GM12891 (cell line): ENCODE measurements around the gene NTRK3.

Source experiments
- DNase-seq: peaks from one replicate; pipeline ENCODE4 v3.0.0; 2011; ENCODE audit warnings: low spot score; ENCODE audit not compliant: insufficient read length
- FAIRE-seq: peaks from 2 replicates; lab custom pipeline; 2011; peaks lifted over from hg19 to GRCh38; lab: Jason Lieb, UNC
- PAX5 ChIP-seq: IDR thresholded peaks from 2 replicates; pipeline ENCODE4 v1.6.1; 2011; ENCODE audit warnings: low read length, moderate library complexity, mild to moderate bottlenecking; ENCODE audit not compliant: insufficient read depth, severe bottlenecking
- POLR2A ChIP-seq: IDR thresholded peaks from 2 replicates; pipeline ENCODE4 v1.6.1; 2011; ENCODE audit warnings: low read depth, low read length, control low read depth
- POLR2AphosphoS5 ChIP-seq: IDR thresholded peaks from 2 replicates; pipeline ENCODE4 v1.6.1; 2011; ENCODE audit warnings: low read depth, low read length, control low read depth
- POU2F2 ChIP-seq: IDR thresholded peaks from 2 replicates; pipeline ENCODE4 v1.6.1; 2011; ENCODE audit warnings: low read depth, mild to moderate bottlenecking, control low read depth, low read length, moderate library complexity
- SPI1 ChIP-seq: IDR thresholded peaks from 2 replicates; pipeline ENCODE4 v1.6.1; 2011; ENCODE audit warnings: low read depth, low read length, control low read depth
- TAF1 ChIP-seq: IDR thresholded peaks from 2 replicates; pipeline ENCODE4 v1.6.1; 2011; ENCODE audit warnings: low read depth, low read length, control low read depth

NTRK3 gene

GRCh38 chr15:88057836-88058235 lies 198.7 kb downstream of the NTRK3 start:
- DNase-seq (no peak), FAIRE-seq (no peak)
- no peak for TF ChIP-seq PAX5
- no peak for TF ChIP-seq POLR2AphosphoS5
- no peak for TF ChIP-seq POU2F2
- TF ChIP-seq SPI1 = no peak
- TF ChIP-seq TAF1 = no peak
- no peak for TF ChIP-seq POLR2A

- DNase-seq = no peak
- no peak for TF ChIP-seq SPI1
- TF ChIP-seq PAX5 = no peak
- no peak for TF ChIP-seq POU2F2
- TF ChIP-seq TAF1 = no peak
- FAIRE-seq = peak; percentile 38
Measured at GRCh38 chr15:88049506-88049905, 207.0 kb downstream of the NTRK3 start.

- FAIRE-seq = no peak
- no peak for TF ChIP-seq POLR2A
- no peak for TF ChIP-seq POU2F2
- TF ChIP-seq POLR2AphosphoS5 = no peak
- no peak for TF ChIP-seq TAF1
- TF ChIP-seq SPI1 = no peak
- no peak for TF ChIP-seq PAX5
- DNase-seq = no peak
Measured at GRCh38 chr15:88048755-88049154, 207.8 kb downstream of the NTRK3 start.

DNA sequence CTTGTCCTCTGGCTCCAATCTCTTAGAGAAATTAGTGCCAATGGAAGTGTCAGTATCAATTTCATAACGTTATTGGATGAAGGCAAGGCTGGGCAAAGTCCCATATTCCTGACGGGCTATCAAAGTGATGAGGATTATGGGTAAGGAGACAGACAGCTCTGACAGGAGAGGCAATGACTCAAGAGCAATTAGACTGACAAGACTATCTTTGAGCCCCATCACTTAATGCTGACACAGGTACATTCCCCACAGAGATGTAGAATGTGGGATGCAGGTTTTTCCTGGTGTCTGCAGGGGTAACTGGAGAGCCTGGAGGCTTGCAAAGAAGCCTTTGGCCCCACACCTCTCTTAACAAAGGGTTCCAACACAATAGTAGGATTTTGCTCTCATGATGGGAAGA lies 208.3 kb downstream of the NTRK3 start:
- FAIRE-seq (no peak), DNase-seq (no peak)
- TF ChIP-seq TAF1 = no peak
- no peak for TF ChIP-seq POLR2AphosphoS5
- TF ChIP-seq PAX5 = no peak
- TF ChIP-seq POLR2A = no peak
- TF ChIP-seq POU2F2 = no peak
- no peak for TF ChIP-seq SPI1

- FAIRE-seq = no peak
- TF ChIP-seq POLR2AphosphoS5 (no peak), POLR2A (no peak), TAF1 (no peak), SPI1 (no peak), PAX5 (no peak), POU2F2 (no peak)
- DNase-seq = no peak
Measured at GRCh38 chr15:88046576-88047129, 209.9 kb downstream of the NTRK3 start.

DNA sequence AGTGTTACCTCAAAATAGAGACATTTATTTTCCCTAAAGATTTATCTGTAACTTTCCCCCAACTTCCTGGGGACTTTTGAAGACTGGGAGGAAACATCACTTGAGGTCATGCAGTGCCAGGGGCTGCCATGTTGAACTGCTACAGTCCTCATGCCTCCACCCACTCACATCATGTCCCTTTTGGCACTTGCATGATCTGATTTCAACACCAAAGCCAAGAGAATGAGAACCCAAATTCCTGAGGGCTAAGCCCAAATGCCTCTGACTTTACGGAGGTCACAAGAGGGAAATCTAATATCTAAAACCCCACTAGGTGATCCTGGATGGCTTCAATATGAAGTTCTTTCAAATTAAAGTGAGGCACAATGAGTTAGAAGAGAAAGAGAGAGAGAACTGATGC lies 213.1 kb downstream of the NTRK3 start:
- DNase-seq = no peak
- TF ChIP-seq POU2F2 = no peak
- no peak for TF ChIP-seq TAF1
- no peak for TF ChIP-seq PAX5
- TF ChIP-seq POLR2A = no peak
- TF ChIP-seq POLR2AphosphoS5 = no peak
- no peak for TF ChIP-seq SPI1

DNA sequence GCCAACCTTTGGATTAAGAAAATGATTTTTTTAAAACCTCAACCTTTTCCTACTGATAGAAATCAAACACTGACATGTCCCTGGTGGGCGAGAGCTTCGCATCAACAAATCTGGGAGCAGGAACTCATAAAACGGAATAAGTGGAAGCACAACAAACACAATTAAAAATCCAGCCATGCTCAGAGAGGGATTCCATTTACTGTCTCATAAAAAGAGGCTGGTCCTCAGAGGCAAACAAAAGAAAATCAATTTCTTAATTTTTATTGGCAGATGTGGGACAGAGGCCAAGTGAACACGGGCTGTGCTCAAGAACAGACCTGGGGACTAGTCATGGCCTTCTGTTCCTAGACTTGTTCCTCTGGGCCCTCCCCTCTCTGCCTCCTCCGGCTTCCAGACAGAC lies 214.5 kb downstream of the NTRK3 start:
- FAIRE-seq (no peak), DNase-seq (no peak)
- TF ChIP-seq POLR2A (no peak), PAX5 (no peak), SPI1 (no peak), POLR2AphosphoS5 (no peak), POU2F2 (no peak), TAF1 (no peak)

More for the DNA sequence above, 213.1 kb downstream of the NTRK3 start:
- no peak for FAIRE-seq

GRCh38 chr15:88040516-88040915 lies 216.0 kb downstream of the NTRK3 start:
- TF ChIP-seq SPI1 = no peak
- FAIRE-seq (no peak), DNase-seq (no peak)

GRCh38 chr15:88038261-88038660 lies 218.3 kb downstream of the NTRK3 start:
- DNase-seq = no peak
- TF ChIP-seq POLR2AphosphoS5 (no peak), POLR2A (no peak), TAF1 (no peak), PAX5 (no peak), POU2F2 (no peak), SPI1 (no peak)
- FAIRE-seq = no peak

DNA sequence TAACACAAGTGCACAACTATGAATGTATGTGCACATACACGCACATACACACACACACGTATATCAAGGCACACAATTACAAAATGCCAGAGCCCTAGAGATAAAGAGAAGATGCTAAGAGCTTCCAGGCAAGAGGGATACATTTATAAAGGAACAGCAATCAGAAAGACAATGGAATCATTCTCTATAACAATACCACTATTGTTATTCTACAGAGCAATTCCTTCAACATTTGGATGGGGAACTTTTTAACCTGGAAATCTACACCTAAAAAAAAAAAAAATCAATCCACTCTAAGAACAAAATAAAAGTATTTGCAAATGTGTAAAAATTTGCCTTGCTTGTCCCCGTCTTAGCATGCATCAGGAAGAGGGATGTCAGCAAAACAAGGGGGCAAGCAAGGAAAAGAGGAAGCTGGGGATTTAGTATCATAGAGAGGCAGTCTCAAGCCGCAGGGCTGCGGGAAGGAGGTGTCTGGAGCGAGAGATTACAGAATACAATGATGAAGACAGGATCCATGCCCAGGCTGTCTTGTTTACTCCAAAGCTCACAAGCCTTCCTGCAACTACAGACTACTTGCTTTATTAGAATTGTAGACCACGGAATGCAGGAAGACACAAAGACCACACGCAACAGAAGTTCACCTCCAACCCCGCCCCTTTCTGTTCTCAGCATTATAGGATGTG lies 220.2 kb downstream of the NTRK3 start:
- DNase-seq (no peak), FAIRE-seq (no peak)
- TF ChIP-seq POU2F2 (no peak), POLR2AphosphoS5 (no peak), POLR2A (no peak), PAX5 (no peak), TAF1 (no peak)
